GM12864 (cell line): ENCODE data around the gene TLR3.

Experiments used
- DNase-seq: peaks from one replicate; pipeline ENCODE4 v3.0.0-alpha.2; 2011; ENCODE audit warnings: low read depth
- H3K4me3 ChIP-seq: 2 replicates; pipeline ENCODE4 v1.5.1; 2011; ENCODE audit warnings: mild to moderate bottlenecking, low read depth, low read length, control low read depth
- CTCF ChIP-seq: IDR thresholded peaks from 2 replicates; pipeline ENCODE4 v1.5.1; 2011; ENCODE audit warnings: low read depth, mild to moderate bottlenecking, moderate library complexity, low read length, control low read depth, inconsistent platforms; ENCODE audit errors: missing control alignments

The TLR3 gene

DNA sequence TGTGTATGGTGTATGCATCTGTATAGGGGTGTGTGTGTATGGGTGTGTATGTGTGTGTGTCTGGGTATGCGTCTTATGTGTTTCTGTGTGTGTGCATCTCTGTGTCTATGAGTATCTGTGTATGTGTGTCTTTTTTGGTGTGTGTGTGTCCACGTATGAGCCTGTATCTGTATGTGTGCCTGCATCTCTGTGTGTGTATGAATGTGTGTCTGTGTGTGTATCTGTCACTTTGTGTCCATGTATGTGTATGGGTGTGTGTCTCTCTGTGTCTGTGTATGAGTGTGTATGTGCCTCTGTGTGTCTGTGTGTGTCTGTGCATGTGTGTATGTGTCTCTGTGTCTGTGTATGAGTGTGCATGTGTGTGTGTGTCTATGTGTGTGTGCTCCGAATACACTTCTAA is 59.9 kb downstream of the TLR3 start:
- no peak overlapping the region for H3K4me3 ChIP-seq
- TF ChIP-seq CTCF: no peak
- DNase-seq: no peak

- DNase-seq: no peak
- H3K4me3 ChIP-seq: no peak overlapping the region
- TF ChIP-seq CTCF: no peak
Measured at GRCh38 chr4:186131935-186132334, 63.0 kb downstream of the TLR3 start.

- DNase-seq: no peak
- no peak overlapping the region for H3K4me3 ChIP-seq
- peak; percentile 30 for TF ChIP-seq CTCF
Measured at GRCh38 chr4:186132577-186133242, 63.8 kb downstream of the TLR3 start.

DNA sequence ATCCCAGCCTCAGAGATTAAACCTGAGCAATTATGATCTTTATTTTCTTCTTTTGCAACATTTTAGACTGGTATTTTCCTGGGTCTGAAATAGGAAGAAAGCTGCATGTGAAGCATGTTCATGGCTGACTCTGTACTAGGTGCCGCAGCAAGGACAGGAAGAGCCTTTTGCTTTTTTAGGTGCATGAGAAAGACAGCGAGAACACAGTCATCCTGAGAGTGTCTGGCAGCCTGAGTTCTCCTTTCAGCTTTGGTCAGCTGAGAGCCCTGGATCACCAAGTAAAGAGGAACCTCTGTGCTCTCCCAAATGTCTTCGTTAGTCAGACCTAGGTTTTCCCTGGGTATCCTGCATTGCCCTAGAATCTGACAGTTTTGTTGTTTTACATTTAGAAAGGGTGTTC is 65.3 kb downstream of the TLR3 start:
- no peak for TF ChIP-seq CTCF
- no peak overlapping the region; the same call in 1 of the 2 replicates for H3K4me3 ChIP-seq
- peak; percentile 72 for DNase-seq

DNA sequence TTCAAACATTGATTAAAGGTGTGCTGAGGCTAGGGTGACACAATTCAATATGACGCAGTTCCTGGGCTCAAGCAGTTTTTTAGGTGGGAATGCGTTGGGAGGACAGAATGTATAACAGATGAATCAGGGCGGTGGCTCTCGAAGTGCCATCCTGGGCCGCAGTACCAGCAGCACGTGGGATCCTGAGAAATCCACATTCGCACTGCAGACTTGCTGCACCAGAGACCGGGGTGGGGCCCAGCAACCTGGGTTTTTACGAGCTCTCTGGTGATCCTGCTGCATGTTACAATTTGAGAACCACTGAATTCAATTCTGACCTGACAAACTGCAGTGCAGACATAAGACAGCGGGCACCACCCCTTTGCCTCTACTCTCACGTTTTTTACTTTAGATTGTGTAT is 65.9 kb downstream of the TLR3 start:
- no peak overlapping the region for H3K4me3 ChIP-seq
- no peak for DNase-seq
- TF ChIP-seq CTCF: no peak

- peak; percentile 66 for TF ChIP-seq CTCF
- H3K4me3 ChIP-seq: no peak overlapping the region
- no peak for DNase-seq
Measured at GRCh38 chr4:186137196-186137794, 68.3 kb downstream of the TLR3 start.
